ENCODE results near the gene TRPM2. TPM values are rescaled to one million over a fixed set of nuclear protein-coding genes. Genes with fewer than 3 reads are reported as not detected.

TRPM2 gene
- total and polyA plus RNA-seq, 2 donors (not counting 1 experiment from before 2014, with no cell fraction given) = not detected

DNA sequence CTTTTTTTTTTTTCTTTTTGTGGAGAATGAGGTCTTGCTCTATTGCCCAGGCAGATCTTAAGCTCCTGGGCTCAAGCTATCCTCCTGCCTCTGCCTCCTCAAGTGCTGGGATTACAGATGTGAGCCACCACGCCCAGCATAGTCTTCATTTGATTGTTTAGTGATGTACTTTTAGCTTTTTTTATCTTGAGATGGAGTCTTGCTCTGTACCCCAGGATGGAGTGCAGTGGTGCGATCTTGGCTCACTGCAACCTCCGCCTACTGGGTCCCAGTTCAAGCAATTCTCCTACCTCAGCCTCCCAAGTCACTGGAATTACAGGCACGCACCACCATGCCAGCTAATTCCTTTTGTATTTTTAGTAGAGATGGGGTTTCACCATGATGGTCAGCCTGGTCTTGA, 77.9 kb downstream of the TRPM2 start:
- Histone ChIP-seq H3K27ac (ENCODE audit: insufficient read depth, low read length) (no peak overlapping the region), H3K9me3 (ENCODE audit: control insufficient read depth, insufficient read depth, low read depth, low read length) (no peaks in the 10 kb centered on the region), H3K27me3 (ENCODE audit: control insufficient read depth, insufficient read depth, low read length) (no peaks in the 10 kb centered on the region), H2AFZ (ENCODE audit: low read length) (no peak overlapping the region), H3K36me3 (ENCODE audit: control insufficient read depth, insufficient read depth, low read length) (no peaks in the 10 kb centered on the region), H3K9ac (ENCODE audit: insufficient read depth, low read length) (no peak overlapping the region), H4K20me1 (ENCODE audit: control insufficient read depth, extremely low read depth, insufficient read depth, low read length) (no peaks in the 10 kb centered on the region), H3K79me2 (ENCODE audit: control insufficient read depth, insufficient read depth, low read length) (no peaks in the 10 kb centered on the region), H3K4me1 (ENCODE audit: control insufficient read depth, extremely low read depth, insufficient read depth, low read length) (no peaks in the 10 kb centered on the region), H3K4me3 (replicated peaks in 1 of 4; ENCODE audit: control extremely low read depth in 1 of 4, insufficient read depth in 1 of 4, low read depth in 3 of 4, low read length in 4 of 4) (no peak overlapping the region), H3K4me2 (ENCODE audit: extremely low read depth, insufficient read depth, low read length) (no peak overlapping the region)
- DNase-seq (ENCODE audit: low read depth in 2 of 2) = no peak
- no peak for TF ChIP-seq CTCF (conservative IDR thresholded peaks at IDR 0.05 in 1 of 2, IDR thresholded peaks at IDR 0.05 in 1 of 2; ENCODE audit: low read depth in 1 of 2, low read length in 2 of 2)
- no peak for TF ChIP-seq EZH2 (IDR thresholded peaks at IDR 0.05; ENCODE audit: low read length, missing control alignments)

- H3K4me1 ChIP-seq (ENCODE audit: control insufficient read depth, extremely low read depth, insufficient read depth, low read length) = no peaks in the 10 kb centered on the region
- DNase-seq (ENCODE audit: low read depth in 2 of 2) = no peak
- H3K9ac ChIP-seq (ENCODE audit: insufficient read depth, low read length) = no peak overlapping the region
Observed at GRCh38 chr21:44432841-44433790, 79.7 kb downstream of the TRPM2 start.

More at GRCh38 chr21:44432841-44433790, 79.7 kb downstream of the TRPM2 start:
- Histone ChIP-seq H3K36me3 (ENCODE audit: control insufficient read depth, insufficient read depth, low read length) (no peaks in the 10 kb centered on the region), H3K4me2 (ENCODE audit: extremely low read depth, insufficient read depth, low read length) (no peak overlapping the region), H3K4me3 (replicated peaks in 1 of 4; ENCODE audit: control extremely low read depth in 1 of 4, insufficient read depth in 1 of 4, low read depth in 3 of 4, low read length in 4 of 4) (no peak overlapping the region), H3K79me2 (ENCODE audit: control insufficient read depth, insufficient read depth, low read length) (no peaks in the 10 kb centered on the region), H3K9me3 (ENCODE audit: control insufficient read depth, insufficient read depth, low read depth, low read length) (no peaks in the 10 kb centered on the region), H3K27me3 (ENCODE audit: control insufficient read depth, insufficient read depth, low read length) (no peaks in the 10 kb centered on the region), H3K27ac (ENCODE audit: insufficient read depth, low read length) (no peak overlapping the region), H4K20me1 (ENCODE audit: control insufficient read depth, extremely low read depth, insufficient read depth, low read length) (no peaks in the 10 kb centered on the region), H2AFZ (ENCODE audit: low read length) (no peak overlapping the region)
- no peak for TF ChIP-seq EZH2 (IDR thresholded peaks at IDR 0.05; ENCODE audit: low read length, missing control alignments)
- no peak for TF ChIP-seq CTCF (conservative IDR thresholded peaks at IDR 0.05 in 1 of 2, IDR thresholded peaks at IDR 0.05 in 1 of 2; ENCODE audit: low read depth in 1 of 2, low read length in 2 of 2)
